DMS 273 (cell line): ENCODE data around the gene CKB.

Source experiments
- DNase-seq: peaks from one replicate; lab custom pipeline; 2025; ENCODE audit not compliant: unreplicated experiment; lab: John Stamatoyannopoulos, UW

The CKB gene

DNA sequence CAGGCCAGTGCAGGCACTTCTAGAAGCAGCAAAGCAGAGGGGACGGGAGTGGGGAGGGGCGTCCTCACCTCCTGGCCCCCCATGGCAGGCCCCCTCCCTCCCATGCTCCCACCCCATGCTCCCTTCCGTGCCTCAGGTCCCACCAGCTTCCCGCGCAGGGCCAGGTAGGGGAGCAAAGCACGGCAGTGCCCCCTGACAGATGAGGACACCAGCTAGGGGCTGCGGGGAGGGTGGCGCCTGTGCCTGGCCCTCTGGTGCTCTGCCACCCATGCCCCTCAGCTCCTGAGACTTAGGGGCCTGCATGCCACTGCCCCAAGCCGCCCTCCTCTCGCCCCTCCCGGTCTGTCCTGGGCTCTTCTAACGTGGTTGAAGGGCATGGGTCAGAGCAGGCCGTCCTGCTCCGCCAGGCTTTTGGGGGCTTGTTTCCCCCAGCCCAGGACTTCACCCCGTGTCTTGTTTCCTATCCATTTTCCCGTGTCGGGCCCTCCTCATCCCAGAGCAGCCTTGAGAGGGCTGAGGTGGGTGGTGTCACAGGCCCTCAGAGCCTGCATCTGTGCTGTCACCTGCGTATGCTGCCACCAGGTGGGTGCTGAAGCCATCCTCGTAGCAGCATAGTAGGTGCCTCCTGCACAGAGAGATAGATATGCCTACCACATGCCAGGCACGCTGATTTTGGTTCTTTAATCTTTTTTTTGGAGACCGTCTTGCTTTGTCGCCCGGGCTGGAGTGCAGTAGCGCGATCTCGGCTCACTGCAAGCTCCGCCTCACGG, 16.6 kb upstream of the CKB start:
- DNase-seq: peak; percentile 47

DNA sequence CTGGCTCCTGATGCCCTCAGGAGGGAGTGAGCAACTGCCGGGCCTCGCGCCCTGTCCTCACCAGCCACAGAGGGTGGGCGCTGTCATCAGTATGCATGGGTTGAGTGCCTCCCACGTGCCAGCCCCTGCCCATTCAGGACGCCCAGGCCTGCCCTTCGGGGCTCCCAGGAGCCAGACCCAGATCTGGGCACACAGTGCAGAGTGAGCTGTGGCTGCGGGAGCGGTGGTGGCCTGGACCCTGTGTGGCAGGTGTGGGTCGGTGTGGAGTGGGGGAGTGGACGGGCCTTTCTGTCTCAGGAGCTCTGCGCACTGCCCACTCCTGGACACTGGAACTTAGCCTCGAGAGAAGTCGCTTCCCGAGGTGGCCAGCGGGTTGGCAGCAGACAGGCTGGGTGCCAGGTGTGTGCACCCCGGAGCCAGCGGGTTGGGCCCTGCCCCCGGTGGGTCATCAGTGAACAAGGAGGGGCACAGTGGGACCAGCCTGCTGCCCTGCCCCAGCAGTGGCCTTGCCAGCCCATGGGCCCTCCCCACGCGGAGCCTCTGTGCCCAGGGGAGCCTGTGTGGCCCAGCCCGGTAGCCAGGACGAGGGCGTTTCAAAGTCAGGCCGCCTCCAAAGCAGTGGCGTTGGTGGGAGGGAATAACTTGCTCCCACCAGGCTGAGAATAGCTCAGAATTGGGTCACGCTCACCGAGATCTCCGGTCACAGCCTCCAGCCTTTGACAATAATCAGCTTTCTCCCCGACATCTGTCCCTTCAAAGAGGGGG, 15.8 kb upstream of the CKB start:
- peak; percentile 62 for DNase-seq

DNA sequence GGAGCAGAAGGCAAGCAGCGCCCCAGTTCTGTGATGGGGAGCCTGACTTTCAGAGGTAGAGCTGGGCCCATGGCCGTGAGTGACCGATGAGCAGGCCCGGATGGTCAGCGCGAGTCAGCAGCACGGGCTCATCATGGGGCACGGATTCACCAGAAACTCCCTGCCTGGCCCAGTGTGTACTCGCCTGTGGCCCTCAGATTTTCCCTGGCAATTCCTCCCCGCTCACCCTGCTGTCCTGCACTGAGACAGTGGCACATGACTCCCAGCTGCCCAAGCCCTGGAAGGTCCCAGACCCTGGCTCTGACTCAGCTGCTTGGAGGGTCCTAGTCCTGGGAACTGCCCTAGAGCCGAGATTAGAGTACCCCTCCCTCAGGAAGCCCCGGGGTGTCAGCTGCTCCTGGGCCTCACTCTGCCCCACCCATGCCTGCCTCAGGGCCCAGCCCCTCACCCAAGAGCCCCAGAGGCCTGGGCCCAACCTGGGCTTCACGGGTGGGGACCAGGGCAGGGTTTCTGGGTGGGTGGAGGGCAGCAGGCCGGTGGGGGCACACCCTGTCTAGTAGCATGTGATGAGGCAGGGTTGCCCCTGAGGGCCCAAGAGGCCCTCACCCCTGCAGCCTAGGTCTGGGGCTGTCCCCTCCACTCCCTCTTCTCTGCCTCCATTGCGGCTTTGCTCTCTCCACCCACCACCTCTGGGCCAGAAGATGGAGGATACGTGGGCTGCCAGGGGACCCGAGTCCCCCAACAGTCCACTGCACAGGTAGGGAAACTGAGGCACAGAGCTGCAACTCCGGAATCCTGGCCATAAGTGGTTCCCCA, 14.8 kb upstream of the CKB start:
- no peak for DNase-seq

DNA sequence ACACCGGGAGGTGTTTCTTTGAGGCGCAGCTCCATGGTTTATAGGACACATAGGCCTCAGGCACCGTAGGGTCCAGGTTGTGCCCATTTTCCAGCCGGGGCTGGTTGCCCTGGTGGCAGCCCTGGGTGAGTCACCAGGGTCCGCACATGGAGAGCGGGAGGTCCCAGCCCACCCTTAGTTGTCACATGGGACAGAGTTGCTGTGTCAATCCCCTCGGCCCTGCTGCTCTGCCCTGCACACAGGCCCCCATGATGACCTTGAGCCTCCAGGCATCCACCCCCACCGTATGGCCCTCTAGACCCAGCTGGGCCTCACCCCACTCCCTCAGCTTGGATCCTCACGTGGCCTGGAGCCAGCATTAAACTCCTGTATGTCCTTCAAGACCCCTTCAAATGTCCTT, 14.1 kb upstream of the CKB start:
- peak; percentile 39 for DNase-seq

DNA sequence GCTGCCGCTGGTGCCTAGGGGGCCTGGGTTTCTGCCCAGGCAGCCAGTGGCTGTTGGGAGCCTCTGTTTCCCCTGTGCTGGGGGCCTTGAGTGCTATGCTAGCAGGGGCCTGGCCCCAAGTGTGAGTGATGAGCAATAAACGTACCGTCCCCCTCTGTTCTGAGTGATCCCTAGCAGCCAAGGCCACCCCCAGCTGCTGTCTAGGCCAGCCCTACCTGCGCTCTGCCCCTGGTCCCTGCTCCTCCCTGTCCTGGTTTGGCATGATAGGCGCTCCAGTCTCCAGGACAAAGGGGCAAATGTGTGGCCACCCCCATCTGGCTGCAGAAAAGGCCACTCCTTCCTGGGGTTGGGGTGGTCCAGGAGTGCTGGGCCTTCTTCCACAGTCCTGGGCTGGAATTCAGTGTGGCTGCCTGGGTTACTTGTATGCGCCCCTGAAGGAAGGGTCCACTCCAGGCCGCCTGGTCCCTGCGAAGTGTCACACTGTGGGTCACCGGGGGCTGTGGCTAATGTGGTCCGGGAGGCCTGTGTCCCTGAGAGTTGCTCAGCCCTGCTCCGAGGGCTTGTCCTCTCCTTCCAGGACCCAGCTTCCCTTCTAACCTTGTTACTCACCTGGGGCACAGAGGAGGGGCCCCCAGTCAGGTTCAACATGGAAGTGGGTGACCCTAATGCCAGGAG, 13.4 kb upstream of the CKB start:
- no peak for DNase-seq

DNA sequence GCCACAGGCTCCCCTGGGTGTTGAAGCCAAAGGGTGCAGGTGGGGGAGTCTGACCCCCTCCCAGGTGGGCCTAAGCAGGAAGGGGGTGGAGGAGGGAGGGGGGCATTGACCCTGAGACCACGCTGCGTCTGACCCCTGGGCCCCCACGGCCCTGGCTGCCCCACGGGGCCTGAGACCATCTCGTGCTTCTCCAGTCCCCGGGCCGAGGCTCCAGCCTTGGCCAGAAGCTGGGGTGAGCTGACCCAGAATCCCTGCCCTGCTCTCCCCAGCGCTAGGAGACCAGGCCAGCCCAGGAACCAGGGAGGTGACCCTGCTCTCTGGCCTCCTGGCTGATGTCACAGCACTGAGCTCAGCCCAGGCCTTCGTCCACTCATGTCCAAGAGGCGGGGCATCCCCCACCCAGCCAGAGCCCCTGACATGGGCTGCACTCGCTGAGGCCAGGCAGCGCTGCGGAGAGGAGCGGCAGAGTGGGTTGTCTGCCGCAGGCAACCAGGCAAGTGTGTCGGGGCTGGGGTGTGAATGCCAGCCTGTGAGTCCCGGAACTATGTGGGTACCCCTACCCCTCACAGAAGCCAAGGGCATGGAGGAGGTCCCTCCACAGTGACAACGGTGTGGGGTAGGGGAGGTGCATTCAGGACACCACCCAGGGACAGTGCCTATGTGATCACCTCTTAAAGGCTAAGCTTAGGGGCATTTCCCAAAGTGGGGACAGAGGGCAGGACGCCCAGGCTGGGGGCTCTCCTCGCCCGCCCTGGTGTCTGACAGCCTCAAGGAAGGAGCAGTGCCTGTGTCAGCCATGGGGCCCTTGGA, 12.7 kb upstream of the CKB start:
- no peak for DNase-seq

DNA sequence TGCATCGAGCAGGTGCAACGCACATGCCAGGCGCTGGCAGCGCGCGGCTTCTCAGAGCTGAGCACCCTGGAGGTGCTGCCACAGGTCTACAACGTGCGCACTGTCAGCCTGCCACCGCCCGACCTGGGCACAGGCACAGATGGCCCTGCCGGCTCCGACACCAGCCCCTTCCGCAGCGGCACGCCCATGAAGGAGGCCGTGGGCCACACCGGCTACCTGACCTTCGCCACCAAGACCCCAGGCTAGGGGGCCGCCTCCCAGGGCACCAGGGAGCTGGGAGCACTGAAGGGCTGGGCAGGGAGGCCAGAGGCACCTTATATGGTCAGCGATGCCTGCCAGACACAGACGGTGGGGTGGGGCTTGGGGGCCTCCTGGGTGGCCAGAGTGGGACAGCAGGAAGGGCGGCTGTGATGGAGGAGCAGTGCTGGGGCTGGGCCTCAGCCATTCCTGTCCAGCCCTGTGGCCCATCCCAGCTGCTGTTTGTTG, 12.0 kb upstream of the CKB start:
- peak; percentile 37 for DNase-seq

DNA sequence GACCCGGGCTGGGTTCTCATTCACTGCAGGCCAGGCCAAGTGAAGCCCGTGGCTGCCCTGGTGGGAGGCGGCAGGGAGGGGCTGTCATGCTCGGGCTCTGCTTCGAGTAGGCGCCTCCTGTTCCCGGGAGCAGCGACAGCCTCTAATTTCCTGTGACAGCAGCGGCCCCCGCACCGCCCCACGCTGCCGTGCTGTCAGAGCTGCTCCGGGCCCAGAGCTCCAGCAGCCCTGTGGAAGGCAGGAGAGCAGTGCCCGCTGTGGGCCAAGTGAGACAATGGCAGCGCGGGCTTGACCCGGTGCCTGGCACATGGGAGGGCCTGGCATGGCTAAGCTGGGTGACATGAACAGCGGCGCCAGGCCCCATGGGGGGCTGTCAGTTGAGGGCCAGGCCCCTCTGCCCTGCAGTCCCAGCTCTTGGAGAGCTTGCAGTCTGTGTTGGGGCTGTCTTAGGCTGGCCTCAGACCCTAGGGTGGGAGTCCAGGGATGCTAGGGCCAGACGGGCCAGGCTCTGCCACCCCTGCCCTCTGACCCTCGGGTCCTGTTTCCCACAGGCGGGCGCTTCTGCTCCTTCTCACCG, 11.5 kb upstream of the CKB start:
- no peak for DNase-seq

DNA sequence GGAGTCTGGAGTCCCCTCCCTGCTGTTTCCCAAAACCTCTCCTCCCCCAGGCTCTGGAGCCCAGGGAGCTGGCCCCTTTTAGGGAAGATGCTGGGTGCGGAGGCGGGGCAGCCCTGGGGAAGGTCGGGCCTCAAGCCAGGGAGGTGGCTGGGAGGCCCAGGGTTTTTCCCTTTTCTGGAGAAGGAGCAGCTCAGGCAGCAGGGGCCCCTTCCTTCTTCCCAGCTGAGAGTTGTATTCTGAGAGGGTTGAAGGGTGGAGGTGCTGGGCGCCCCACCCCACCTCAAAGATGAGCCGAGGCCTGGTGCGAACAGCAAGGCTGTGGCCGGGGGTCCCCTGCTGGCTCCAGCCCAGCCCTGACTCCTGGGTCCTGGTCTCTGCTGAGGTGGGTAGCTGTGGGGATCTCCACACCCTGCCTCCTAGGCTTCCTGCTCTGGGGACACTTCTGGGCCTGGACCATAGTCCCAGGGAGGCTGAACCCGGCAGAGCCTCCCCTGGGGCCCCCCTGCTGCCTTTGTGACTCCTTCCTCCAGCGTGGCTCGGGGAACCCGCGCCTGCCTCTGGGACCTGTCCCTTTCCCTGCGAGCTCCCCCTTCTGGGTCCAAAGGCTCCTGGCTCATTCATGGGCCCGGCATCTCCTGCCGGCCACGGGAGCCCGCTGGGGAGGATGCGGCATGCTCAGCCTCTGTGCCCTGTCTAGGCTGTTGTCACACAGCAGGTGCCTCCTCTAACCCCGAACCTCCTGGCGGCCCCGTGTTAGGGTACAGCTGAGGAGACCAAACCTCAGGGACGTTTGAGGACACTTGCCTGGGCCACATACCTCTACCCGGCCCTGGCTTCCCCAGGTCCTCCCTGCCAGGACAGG, 10.7 kb upstream of the CKB start:
- DNase-seq: no peak

DNA sequence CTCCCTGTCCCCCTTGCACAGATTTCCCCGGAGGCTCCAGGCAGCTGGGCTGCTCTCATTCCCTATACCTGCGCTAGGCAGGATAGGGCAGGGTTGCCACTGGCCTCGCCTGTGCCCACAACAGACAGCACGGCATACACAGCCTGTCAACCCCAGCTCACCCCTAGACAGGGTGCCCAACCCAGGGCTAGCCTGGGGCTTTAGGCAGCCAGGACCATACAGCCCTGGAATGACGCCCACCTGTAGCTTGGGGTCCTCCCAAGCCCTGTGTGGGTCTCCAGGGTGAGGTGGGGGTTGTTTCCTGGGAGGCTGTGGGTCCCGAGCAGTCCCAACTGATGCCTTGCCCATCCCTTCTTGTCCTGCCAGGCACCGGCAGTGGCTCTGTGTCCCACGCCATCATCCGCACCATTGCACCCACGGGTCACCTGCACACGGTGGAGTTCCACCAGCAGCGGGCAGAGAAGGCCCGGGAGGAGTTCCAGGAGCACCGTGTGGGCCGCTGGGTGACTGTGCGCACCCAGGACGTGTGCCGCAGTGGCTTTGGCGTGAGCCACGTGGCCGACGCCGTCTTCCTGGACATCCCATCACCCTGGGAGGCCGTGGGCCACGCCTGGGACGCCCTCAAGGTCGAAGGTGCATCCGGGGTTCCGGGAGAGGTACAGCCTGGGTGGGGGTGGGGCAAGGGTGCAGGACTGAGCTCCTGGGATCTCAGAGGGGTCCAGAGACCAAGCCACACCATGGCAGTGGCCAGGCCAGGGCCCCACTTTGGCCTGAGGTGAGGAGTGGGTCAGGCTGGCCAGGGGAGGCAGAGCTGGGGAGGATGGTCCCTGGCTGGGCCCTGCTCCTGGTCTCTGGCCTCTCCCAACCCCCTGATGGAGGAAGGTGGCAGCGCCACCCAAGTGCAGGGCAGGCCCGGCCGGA, 9.8 kb upstream of the CKB start:
- DNase-seq: no peak

DNA sequence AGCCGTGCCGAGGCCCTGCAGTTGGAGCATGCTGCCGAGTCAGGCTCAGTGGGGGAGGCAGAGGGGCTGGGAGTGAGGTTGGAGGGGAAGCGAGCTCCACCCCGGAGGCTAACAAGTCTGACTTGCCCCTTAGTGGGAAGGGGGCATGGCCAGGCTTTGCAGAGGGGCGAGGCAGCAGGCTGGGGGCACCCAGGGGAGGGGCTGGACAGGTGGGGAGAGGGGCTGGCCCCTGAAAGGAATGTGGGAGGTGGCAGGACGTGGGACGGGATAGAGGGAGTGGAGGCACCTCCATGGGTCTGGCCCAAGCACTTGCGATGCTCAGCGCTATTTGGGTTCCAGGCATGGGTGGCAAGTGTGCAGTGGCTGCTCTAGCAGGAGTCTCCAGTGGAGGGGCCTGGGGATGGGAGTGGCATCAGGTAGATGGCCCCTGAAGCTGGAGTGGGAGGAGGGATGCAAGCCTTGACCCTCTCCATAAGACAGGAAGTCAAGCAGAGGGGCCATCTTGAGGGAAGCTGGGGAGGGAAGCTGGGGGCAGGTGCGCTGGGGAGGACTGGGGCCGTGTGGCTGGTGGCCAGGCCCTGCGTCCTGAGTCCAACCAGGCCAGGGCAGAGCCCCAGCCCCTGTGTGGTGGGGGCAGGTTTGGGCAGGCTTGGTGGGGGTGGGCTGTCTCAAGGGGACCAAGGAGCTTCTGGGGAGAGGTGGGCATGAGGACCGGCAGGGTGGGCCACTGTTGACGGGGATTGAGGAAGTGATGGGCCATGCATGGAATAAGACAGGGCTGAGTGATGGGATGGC, 9.0 kb upstream of the CKB start:
- no peak for DNase-seq

DNA sequence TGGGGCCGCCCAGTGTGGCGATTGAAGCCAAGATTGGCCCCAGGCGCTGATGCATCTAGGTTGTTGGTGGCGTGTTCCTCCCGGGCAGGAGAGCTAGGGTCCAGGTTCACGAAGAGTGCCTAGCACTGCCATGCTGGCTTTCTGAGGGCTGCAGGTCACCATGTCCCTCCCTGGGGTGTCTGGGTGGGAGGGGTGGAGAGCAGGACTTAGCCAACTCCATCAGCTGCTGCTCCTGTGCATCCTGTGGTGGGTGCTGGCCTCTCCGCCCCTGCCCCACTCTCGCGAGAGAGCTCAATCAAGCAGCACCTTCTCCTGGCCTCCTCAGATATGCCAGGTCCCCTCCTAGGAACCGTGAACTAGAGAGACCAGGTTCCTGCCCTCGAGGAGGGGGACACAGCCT, 8.2 kb upstream of the CKB start:
- DNase-seq: no peak

DNA sequence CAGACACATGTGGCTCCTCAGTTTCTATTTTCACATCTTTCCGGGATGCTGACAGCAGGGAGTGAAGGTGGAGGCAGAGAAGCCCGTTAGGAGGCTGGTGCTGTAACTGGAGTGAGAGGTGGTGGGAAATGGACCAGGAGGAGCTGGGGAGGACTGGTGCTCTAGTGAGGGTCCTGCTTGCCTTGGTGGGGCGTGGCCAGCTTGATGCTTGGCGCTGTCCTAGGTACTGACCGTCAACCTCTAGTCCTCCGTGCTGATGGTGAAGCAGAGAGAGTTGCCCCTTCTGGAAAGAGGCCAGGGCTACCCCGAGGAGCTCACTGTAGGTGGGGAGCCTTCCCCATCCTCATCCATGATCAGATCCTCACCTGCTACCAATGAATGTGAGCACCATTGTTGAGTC, 7.8 kb upstream of the CKB start:
- DNase-seq: no peak

DNA sequence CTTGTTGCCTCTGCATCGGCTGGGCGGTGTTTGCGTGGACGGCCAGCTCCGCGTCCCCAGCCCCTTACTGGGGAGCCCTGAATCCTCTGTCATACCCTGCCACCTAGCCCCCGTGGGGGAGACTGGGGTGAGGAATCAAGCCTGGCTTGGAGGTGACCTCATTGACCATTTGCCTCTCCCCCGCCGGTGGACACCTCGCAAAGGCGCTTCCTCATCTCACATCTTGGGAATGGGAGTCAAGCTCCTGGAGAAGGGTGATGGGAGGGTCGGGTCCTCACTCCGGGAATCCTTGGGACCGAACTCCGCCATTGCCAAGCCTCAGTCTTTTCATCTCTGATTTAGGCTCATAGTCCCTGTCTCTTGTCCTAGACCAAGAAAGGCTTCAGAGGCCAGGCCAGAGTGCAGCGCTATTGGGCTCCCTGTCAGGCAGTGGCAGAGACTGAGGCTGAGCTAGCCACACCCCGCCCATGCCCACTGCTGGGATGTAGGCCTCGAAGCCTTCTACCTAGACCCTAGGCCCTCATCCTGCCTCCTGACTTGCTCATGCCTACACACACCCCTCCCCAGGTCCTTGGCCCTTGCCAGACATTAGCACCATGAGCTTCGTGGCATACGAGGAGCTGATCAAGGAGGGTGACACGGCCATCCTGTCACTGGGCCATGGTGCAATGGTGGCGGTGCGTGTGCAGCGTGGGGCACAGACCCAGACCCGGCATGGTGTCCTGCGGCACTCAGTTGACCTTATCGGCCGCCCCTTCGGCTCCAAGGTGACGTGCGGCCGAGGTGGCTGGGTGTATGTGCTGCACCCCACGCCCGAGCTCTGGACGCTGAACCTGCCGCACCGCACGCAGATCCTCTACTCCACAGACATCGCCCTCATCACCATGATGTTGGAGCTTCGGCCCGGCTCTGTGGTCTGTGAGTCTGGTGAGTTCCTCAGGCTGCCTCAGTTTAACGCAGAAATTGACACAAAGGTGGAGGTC, 7.0 kb upstream of the CKB start:
- no peak for DNase-seq

DNA sequence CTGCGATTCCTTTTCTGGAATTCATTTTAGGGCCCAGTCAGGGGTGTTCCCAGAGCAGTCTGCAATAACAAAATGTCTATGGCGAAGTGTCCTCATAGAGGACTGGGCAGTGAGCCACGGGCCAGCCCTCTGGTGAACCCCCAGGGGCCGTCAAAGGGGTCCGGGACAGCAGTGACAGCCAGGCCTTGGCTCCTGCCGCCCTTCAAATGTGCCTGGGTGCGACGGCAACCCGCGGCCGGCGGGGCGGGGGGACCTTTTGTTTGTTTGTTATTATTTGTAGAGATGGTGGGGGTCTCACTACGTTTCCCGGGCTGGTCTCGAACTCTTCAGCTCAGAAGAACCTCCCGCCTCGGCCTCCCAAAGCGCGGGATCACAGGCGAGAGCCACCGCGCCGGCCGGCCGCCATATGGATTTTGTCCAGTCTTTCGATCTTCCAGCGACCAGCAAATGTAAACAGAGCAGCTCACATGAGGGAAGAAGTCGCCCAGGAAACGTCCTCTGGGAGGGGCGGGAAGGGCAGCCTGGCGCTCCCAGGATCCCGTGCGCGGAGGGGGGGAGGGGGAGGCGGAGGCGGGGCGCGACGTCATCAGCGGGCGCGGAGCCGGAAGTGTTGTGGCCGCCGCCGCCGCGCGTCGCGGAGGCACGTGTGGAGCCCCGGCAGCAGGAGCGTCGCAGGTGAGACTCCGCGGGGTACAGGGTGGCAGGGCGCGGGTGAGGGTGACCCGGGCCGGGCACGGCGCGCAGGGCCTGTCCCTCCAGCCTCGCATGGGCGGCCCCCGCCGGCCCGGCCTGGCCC, 6.2 kb upstream of the CKB start, which contains the start of gene TRMT61A:
Gene TRMT61A (plus strand): TSS at position 610 of the 796 bp plus-strand sequence. CDS start 783 bp downstream, outside the sequence.
- peak; percentile 96 for DNase-seq
